BE2C (cell line): Measurements from ENCODE around the gene ISOC2.

ENCODE experiments used
- DNase-seq: peaks from one replicate; pipeline ENCODE4 v3.0.0-alpha.2; 2020
- H3K27me3 ChIP-seq: fragments of 250-450 bp; sonication (Bioruptor Pico); 2 replicates; pipeline ENCODE4 v1.5.1; 2020; ENCODE audit warnings: mild to moderate bottlenecking
- H3K36me3 ChIP-seq: fragments of 250-450 bp; sonication (Bioruptor Pico); 2 replicates; pipeline ENCODE4 v1.5.1; 2020; ENCODE audit warnings: mild to moderate bottlenecking
- H3K4me1 ChIP-seq: fragments of 250-450 bp; sonication (Bioruptor Pico); 2 replicates; pipeline ENCODE4 v1.5.1; 2020
- H3K4me3 ChIP-seq: 2 replicates; pipeline ENCODE4 v1.5.1; 2011; ENCODE audit warnings: low read depth, low read length
- H3K9me3 ChIP-seq: fragments of 250-450 bp; sonication (Bioruptor Pico); 2 replicates; pipeline ENCODE4 v1.5.1; 2020
- CTCF ChIP-seq: IDR thresholded peaks from 2 replicates; pipeline ENCODE4 v1.5.1; 2012; ENCODE audit warnings: mild to moderate bottlenecking, low read depth, low read length

Gene ISOC2

GRCh38 chr19:55435020-55435419, 26.4 kb downstream of the ISOC2 start:
- Histone ChIP-seq H3K9me3 (no peaks in the 10 kb centered on the region), H3K27me3 (no peaks in the 10 kb centered on the region), H3K4me1 (no peaks in the 10 kb centered on the region), H3K36me3 (no peaks in the 10 kb centered on the region), H3K4me3 (no peak overlapping the region)
- TF ChIP-seq CTCF: no peak
- DNase-seq: no peak

- no peaks in the 10 kb centered on the region for H3K9me3 ChIP-seq
- TF ChIP-seq CTCF: no peak
- no peak overlapping the region for H3K4me3 ChIP-seq
Observed at GRCh38 chr19:55434356-55434919, 27.0 kb downstream of the ISOC2 start.

GRCh38 chr19:55433292-55433691, 28.1 kb downstream of the ISOC2 start:
- no peak for TF ChIP-seq CTCF
- Histone ChIP-seq H3K4me1 (no peaks in the 10 kb centered on the region), H3K27me3 (no peaks in the 10 kb centered on the region; the same call in 1 of the 2 replicates), H3K9me3 (no peaks in the 10 kb centered on the region), H3K36me3 (no peaks in the 10 kb centered on the region), H3K4me3 (no peak overlapping the region)
- no peak for DNase-seq

More at GRCh38 chr19:55434356-55434919, 27.0 kb downstream of the ISOC2 start:
- no peaks in the 10 kb centered on the region for H3K27me3 ChIP-seq
- H3K36me3 ChIP-seq: no peaks in the 10 kb centered on the region
- H3K4me1 ChIP-seq: no peaks in the 10 kb centered on the region
- DNase-seq: no peak

GRCh38 chr19:55432241-55432959, 29.0 kb downstream of the ISOC2 start:
- H3K4me3 ChIP-seq: no peak overlapping the region
- no peaks in the 10 kb centered on the region for H3K36me3 ChIP-seq
- no peak for DNase-seq
- H3K27me3 ChIP-seq: no peaks in the 10 kb centered on the region; the same call in 1 of the 2 replicates
- no peaks in the 10 kb centered on the region for H3K9me3 ChIP-seq
- no peaks in the 10 kb centered on the region for H3K4me1 ChIP-seq
- no peak for TF ChIP-seq CTCF

GRCh38 chr19:55431183-55431582, 30.3 kb downstream of the ISOC2 start:
- H3K36me3 ChIP-seq: no peaks in the 10 kb centered on the region
- no peak for TF ChIP-seq CTCF
- H3K4me1 ChIP-seq: no peaks in the 10 kb centered on the region
- no peak overlapping the region for H3K4me3 ChIP-seq
- DNase-seq: no peak
- H3K27me3 ChIP-seq: no peaks in the 10 kb centered on the region; the same call in 1 of the 2 replicates
- H3K9me3 ChIP-seq: no peaks in the 10 kb centered on the region

- no peak overlapping the region for H3K4me3 ChIP-seq
Observed at GRCh38 chr19:55426042-55426441, 35.4 kb downstream of the ISOC2 start.

More at GRCh38 chr19:55426042-55426441, 35.4 kb downstream of the ISOC2 start:
- H3K9me3 ChIP-seq: no peaks in the 10 kb centered on the region
- no peaks in the 10 kb centered on the region for H3K4me1 ChIP-seq
- no peaks in the 10 kb centered on the region for H3K36me3 ChIP-seq
- no peak for DNase-seq
- TF ChIP-seq CTCF: no peak
- peaks cover 3% of the 10 kb centered on the region; the same call in 1 of the 2 replicates for H3K27me3 ChIP-seq
